ENCODE data around the gene PEAK1.

The PEAK1 gene

GRCh38 chr15:77107531-77108355 lies 312.2 kb downstream of the PEAK1 start:
- TF ChIP-seq SPI1 (IDR thresholded peaks at IDR 0.05; ENCODE audit: borderline replicate concordance, low read depth): no peak
- no peak for TF ChIP-seq GABPA (IDR thresholded peaks at IDR 0.05; ENCODE audit: low read depth)
- TF ChIP-seq CTCF (IDR thresholded peaks at IDR 0.05; ENCODE audit: insufficient read depth, low read length): peak; percentile 78
- TF ChIP-seq REST (IDR thresholded peaks at IDR 0.05; ENCODE audit: insufficient replicate concordance, low read depth): no peak
- TF ChIP-seq POLR2AphosphoS5 (IDR thresholded peaks at IDR 0.05; ENCODE audit: low read depth): no peak
- Histone ChIP-seq H3K27ac (replicated peaks) (no peak overlapping the region), H3K4me3 (replicated peaks; ENCODE audit: insufficient read depth, low read length) (no peak overlapping the region), H3K27me3 (ENCODE audit: insufficient read depth, poor library complexity, severe bottlenecking) (no peaks in the 10 kb centered on the region)
- peak in 1 of 2 experiments; percentile 50 for DNase-seq (ENCODE audit: low read depth in 1 of 2, low spot score in 1 of 2)

DNA sequence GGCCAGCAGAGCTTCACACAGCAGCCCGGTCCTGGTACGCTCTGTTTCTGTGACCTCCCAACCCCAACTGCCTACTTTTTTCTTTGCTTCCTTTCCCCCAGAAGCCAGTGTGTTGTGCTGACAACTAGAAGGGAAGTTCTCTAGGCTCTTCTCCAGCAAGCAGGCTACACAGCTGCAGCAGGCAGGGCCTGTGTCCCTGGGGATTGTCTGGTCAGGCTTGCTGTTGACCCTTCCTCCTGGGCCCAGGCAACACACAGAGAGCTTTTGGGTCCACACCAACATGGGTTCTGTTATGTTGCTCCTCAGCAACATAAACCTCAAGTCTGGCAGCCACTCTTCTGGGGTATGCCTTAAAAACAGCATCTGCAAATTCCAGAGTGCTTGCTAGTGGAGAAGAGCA lies 312.8 kb downstream of the PEAK1 start:
- Histone ChIP-seq H3K4me3 (replicated peaks; ENCODE audit: insufficient read depth, low read length) (no peak overlapping the region), H3K27ac (replicated peaks) (no peak overlapping the region), H3K27me3 (ENCODE audit: insufficient read depth, poor library complexity, severe bottlenecking) (no peaks in the 10 kb centered on the region)
- TF ChIP-seq POLR2AphosphoS5 (IDR thresholded peaks at IDR 0.05; ENCODE audit: low read depth) (no peak), REST (IDR thresholded peaks at IDR 0.05; ENCODE audit: insufficient replicate concordance, low read depth) (no peak), SPI1 (IDR thresholded peaks at IDR 0.05; ENCODE audit: borderline replicate concordance, low read depth) (no peak), GABPA (IDR thresholded peaks at IDR 0.05; ENCODE audit: low read depth) (no peak), CTCF (IDR thresholded peaks at IDR 0.05; ENCODE audit: insufficient read depth, low read length) (no peak)
- DNase-seq (ENCODE audit: low read depth in 1 of 2, low spot score in 1 of 2): no peak

DNA sequence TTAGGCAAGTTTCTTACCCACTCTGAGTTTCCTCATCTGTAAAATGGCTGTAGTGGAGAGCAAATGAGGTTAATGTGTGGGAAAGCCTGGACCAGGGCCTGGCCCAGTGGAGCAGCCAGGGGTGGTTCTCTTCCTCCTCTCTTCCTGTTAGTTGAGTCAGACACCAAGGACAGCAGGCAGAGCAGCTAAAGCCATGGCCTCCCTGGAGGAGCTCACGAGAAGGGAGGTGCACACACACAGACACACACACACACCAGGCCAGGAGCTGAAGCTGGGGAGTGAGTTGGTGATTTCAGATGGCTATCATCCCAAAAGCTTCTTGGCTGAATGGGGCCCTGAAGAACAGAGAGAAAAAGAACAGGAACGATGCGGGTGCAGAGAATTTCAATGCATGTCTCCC lies 315.7 kb downstream of the PEAK1 start:
- Histone ChIP-seq H3K27me3 (ENCODE audit: insufficient read depth, poor library complexity, severe bottlenecking) (no peaks in the 10 kb centered on the region), H3K4me3 (replicated peaks; ENCODE audit: insufficient read depth, low read length) (no peak overlapping the region), H3K27ac (replicated peaks) (no peak overlapping the region)
- DNase-seq (ENCODE audit: low read depth in 1 of 2, low spot score in 1 of 2): no peak
- TF ChIP-seq SPI1 (IDR thresholded peaks at IDR 0.05; ENCODE audit: borderline replicate concordance, low read depth): no peak
- no peak for TF ChIP-seq GABPA (IDR thresholded peaks at IDR 0.05; ENCODE audit: low read depth)
- no peak for TF ChIP-seq CTCF (IDR thresholded peaks at IDR 0.05; ENCODE audit: insufficient read depth, low read length)
- TF ChIP-seq POLR2AphosphoS5 (IDR thresholded peaks at IDR 0.05; ENCODE audit: low read depth): no peak
- no peak for TF ChIP-seq REST (IDR thresholded peaks at IDR 0.05; ENCODE audit: insufficient replicate concordance, low read depth)
